ENCODE measurements around the gene FYN. TPM values are rescaled to one million over a fixed set of nuclear protein-coding genes. Genes with fewer than 3 reads are reported as not detected.

Gene FYN
- polyA plus RNA-seq, 3 donors = 88.4 to 149 (median 114) TPM

- Histone ChIP-seq H3K79me2 (ENCODE audit: insufficient read depth, low read length) (peaks cover 100% of the 10 kb centered on the region), H3K9ac (ENCODE audit: insufficient read depth, low read length, poor library complexity, severe bottlenecking) (no peak overlapping the region), H4K20me1 (ENCODE audit: insufficient read depth, low read length) (peaks cover 100% of the 10 kb centered on the region), H3K36me3 (replicated peaks in 1 of 2; ENCODE audit: control insufficient read depth in 1 of 2, insufficient read depth in 2 of 2, low read length in 2 of 2) (peaks cover 0 to 16% of the 10 kb centered on the region in 2 donors), H3K27me3 (ENCODE audit: control insufficient read depth in 2 of 2, insufficient read depth in 2 of 2, low read length in 2 of 2) (no peaks in the 10 kb centered on the region), H2AFZ (ENCODE audit: insufficient read depth, low read depth, low read length, poor library complexity, severe bottlenecking) (no peak overlapping the region), H3K4me2 (replicated peaks; ENCODE audit: extremely low read depth, low read length, poor library complexity, severe bottlenecking) (no peak overlapping the region), H3K9me3 (replicated peaks in 1 of 2; ENCODE audit: control insufficient read depth in 1 of 2, insufficient read depth in 1 of 2, low read length in 2 of 2) (no peaks in the 10 kb centered on the region), H3K27ac (ENCODE audit: low read depth in 1 of 2, low read length in 2 of 2) (no peak overlapping the region), H3K4me1 (ENCODE audit: control insufficient read depth in 1 of 2, insufficient read depth in 2 of 2, low read length in 2 of 2) (peaks cover 23 to 31% of the 10 kb centered on the region in 2 donors), H3K4me3 (replicated peaks in 1 of 3; ENCODE audit: low read depth in 2 of 3, low read length in 3 of 3) (no peak overlapping the region)
- DNase-seq = no peak
- intact Hi-C loops (cut with micrococcal nuclease) = no loop called here
- Mint-ChIP-seq H3K27ac (peak overlapping the region in 3 of 7 donors; percentile 34 to 60 (median 37)), H3K36me3 (peaks cover 31% of the 10 kb centered on the region in 2 donors), H3K9me3 (no peaks in the 10 kb centered on the region), H3K27me3 (ENCODE audit: low read depth in 3 of 3) (peaks cover 0 to 3% (median 2%) of the 10 kb centered on the region in 3 donors), H3K4me3 (no peak overlapping the region), H3K4me1 (peaks cover 68% of the 10 kb centered on the region)
- TF ChIP-seq CTCF (IDR thresholded peaks at IDR 0.05) = no peak
- 96% methylated on average over 2 of the region's 2 CpGs for WGBS (ENCODE audit: insufficient coverage)
Measured at GRCh38 chr6:111866857-111867256, 6.4 kb downstream of the FYN start.

GRCh38 chr6:111865909-111866546, 7.2 kb downstream of the FYN start:
- no peak for TF ChIP-seq CTCF (IDR thresholded peaks at IDR 0.05)
- WGBS (ENCODE audit: insufficient coverage) = 100% methylated on average over 4 of the region's 8 CpGs
- Histone ChIP-seq H3K9me3 (replicated peaks in 1 of 2; ENCODE audit: control insufficient read depth in 1 of 2, insufficient read depth in 1 of 2, low read length in 2 of 2) (no peaks in the 10 kb centered on the region), H3K4me1 (ENCODE audit: control insufficient read depth in 1 of 2, insufficient read depth in 2 of 2, low read length in 2 of 2) (peaks cover 16 to 23% of the 10 kb centered on the region in 2 donors), H2AFZ (ENCODE audit: insufficient read depth, low read depth, low read length, poor library complexity, severe bottlenecking) (no peak overlapping the region), H3K79me2 (ENCODE audit: insufficient read depth, low read length) (peaks cover 100% of the 10 kb centered on the region), H3K27ac (ENCODE audit: low read depth in 1 of 2, low read length in 2 of 2) (no peak overlapping the region), H4K20me1 (ENCODE audit: insufficient read depth, low read length) (peaks cover 100% of the 10 kb centered on the region), H3K36me3 (replicated peaks in 1 of 2; ENCODE audit: control insufficient read depth in 1 of 2, insufficient read depth in 2 of 2, low read length in 2 of 2) (peaks cover 0 to 16% of the 10 kb centered on the region in 2 donors), H3K4me2 (replicated peaks; ENCODE audit: extremely low read depth, low read length, poor library complexity, severe bottlenecking) (no peak overlapping the region), H3K27me3 (ENCODE audit: control insufficient read depth in 2 of 2, insufficient read depth in 2 of 2, low read length in 2 of 2) (no peaks in the 10 kb centered on the region), H3K4me3 (replicated peaks in 1 of 3; ENCODE audit: low read depth in 2 of 3, low read length in 3 of 3) (no peak overlapping the region), H3K9ac (ENCODE audit: insufficient read depth, low read length, poor library complexity, severe bottlenecking) (no peak overlapping the region)
- DNase-seq = no peak
- H3K9me3 Mint-ChIP-seq = no peaks in the 10 kb centered on the region
- intact Hi-C loops (cut with micrococcal nuclease) = no loop called here
- no peak overlapping the region for H3K27ac Mint-ChIP-seq
- H3K4me1 Mint-ChIP-seq = peaks cover 62% of the 10 kb centered on the region
- peaks cover 31% of the 10 kb centered on the region in 2 donors for H3K36me3 Mint-ChIP-seq
- peaks cover 0 to 3% (median 2%) of the 10 kb centered on the region in 3 donors for H3K27me3 Mint-ChIP-seq (ENCODE audit: low read depth in 3 of 3)
- no peak overlapping the region for H3K4me3 Mint-ChIP-seq

Measured in CD14-positive monocyte (primary cell).